NCI-H2227 (cell line): ENCODE results near the gene PDLIM1.

Experiments
- DNase-seq: peaks from one replicate; lab custom pipeline; 2025; ENCODE audit not compliant: unreplicated experiment; lab: John Stamatoyannopoulos, UW

Gene PDLIM1

GRCh38 chr10:95315509-95315908, 24.7 kb upstream of the PDLIM1 start:
- DNase-seq, result no peak

DNA sequence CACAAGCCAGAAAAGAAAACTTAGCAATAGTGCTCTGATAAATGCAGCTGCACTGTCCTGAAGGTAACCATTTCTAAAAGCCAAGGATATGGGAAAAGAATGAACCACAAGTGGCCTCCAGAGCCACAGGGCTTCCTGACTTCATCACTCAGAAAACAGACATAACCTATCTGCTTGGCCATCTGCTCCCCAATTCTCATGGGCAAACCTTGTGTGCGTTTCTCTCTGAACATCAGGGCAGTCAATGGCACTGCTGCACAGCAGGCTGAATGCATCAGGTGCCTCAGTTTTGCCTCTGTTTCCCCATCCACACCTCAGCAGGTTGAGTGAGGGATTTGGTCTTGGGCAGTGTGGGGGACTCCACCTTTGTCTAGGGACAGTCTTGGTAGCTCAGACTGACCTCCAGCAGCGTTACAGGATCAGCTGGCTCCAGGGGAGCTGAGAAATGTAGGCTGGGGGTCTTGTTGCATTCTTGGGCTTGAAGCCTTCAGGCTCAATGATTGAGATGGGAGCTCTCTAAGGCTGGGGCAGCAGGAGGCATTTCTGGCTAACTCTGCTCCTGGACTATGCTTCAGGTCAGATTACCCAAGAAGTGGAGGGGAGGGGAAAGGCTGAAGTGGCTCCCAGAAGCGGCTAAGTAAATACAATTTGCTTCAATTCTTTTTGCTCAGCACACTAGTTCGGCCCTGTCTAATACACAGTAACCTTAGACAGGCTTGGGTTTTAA, 23.6 kb upstream of the PDLIM1 start:
- no peak for DNase-seq

- no peak for DNase-seq
These were observed 22.2 kb upstream of the PDLIM1 start for GRCh38 chr10:95312986-95313495.

- no peak for DNase-seq
These were observed 21.5 kb upstream of the PDLIM1 start for GRCh38 chr10:95312257-95312656.

DNA sequence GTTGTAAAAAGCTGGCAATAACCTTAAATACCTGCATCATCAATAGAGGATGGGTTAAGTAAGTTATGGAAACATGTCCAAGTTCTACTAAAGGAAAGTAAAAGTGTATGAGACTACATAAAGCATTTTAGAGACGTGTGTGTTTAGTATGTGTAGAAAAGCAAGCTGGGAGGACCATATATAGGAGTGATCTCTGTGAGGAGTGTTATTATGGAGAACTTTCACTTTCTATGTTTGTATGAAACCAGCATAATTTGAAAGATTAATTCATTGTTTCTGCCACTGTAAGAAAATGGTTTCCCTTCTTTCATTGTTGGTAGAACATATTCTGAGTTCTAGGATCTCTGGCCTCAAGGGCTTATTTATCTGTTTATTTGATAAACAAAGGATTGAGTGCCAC, 19.2 kb upstream of the PDLIM1 start:
- DNase-seq, result no peak

GRCh38 chr10:95308389-95309302, 17.8 kb upstream of the PDLIM1 start:
- no peak for DNase-seq

DNA sequence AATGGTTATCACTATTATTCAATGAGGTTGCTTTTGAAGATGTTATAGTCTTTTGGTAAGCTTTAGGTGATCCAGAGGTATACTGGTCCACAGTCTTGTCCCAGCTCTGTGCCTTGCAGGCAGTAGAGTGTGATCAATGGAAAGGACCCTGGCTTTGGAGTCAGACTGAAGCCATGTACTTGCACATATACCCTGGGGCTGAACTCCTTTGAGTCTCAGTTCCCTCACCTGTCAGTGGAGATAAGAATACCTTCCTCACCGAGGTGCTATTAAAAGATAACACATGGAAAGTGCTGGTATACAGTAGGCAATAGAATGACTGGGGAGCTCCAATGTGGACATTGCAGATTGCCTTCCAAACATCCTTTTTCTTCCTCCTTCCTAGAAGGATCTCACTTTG, 16.0 kb upstream of the PDLIM1 start:
- DNase-seq, result no peak

GRCh38 chr10:95306318-95306650, 15.5 kb upstream of the PDLIM1 start:
- DNase-seq, result no peak

- DNase-seq, result no peak
These were observed 15.0 kb upstream of the PDLIM1 start for GRCh38 chr10:95305606-95306317.

DNA sequence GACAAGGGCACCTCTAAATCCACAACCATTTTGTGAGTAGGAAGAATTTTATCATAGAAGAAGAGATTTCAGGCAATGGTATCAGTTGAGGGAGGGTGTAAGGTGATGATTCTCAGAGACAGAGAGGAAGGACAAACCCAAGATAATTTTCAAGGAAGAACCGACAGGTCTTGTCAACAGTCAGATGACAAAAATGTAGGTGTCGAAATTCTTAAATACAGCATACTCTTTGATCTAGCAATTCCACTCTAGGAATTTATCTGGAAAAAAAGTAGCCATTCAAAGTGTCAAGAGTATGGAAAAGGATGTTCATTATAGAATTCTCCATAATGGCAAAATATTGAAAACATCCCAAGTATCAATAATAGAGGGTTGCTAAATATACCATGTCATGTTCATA, 14.2 kb upstream of the PDLIM1 start:
- DNase-seq, result no peak

DNA sequence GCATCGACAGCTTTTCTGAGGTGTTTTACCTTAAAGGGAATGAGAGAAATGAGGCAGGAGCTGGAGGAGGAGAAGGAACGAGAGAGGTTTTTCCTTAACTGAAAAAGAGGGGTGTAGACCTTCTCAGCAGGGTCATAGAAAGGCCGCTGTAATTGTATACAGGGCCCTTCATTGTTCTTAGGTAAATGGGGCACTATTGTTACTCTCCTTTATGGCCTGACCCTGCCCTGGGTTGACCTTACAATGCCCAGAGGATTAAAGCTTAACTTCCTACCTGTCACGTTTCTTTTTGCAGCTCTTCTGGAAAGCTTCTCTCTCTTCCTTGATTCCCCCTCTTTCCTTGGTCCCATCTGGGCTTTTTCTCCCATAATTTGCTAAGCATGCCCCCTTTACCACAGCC, 13.7 kb upstream of the PDLIM1 start:
- DNase-seq, result no peak

GRCh38 chr10:95303950-95304349, 13.1 kb upstream of the PDLIM1 start:
- no peak for DNase-seq

- no peak for DNase-seq
These were observed 12.7 kb upstream of the PDLIM1 start for GRCh38 chr10:95303535-95303934.

DNA sequence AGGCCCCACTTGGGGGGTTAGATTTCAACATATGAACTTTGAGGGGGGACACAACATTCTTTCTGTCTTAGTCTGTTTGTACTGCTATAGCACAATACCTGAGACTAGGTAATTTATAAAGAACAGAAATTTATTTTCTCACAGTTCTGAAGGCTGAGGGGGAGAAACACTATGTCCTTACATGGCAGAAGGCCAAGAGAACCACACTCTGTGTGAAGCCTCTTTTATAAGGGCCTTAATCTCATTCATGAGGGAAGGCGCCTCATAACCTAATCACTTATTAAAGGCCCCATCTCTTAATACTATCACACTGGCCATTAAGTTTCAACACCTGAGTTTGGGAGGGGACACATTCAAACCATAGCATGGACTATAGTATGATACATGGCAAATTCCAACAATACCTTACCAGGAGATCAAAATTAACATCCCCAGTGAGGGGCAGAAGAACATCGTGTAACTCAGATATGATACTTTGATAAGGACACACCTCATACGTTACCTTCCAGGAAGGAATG, 9.3 kb upstream of the PDLIM1 start:
- no peak for DNase-seq

DNA sequence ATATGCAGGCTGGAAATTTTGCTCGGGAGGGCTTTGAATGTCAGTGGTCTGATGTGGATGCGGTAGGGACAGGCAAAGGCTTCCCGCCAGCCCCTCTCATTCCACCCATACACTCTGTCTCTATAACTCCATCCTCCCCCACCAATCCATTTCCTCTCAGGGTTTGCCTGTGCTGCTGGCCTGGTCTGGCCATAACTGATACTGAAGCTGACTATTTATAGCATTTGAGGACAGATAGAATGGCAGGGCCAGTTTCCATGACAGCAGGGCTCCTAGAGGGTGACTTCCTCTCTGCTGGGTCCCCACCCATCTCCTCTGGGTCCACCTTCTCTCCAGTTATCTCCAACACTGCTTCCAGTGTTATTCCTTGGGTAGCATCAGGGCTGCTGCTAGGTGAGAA, 6.6 kb upstream of the PDLIM1 start:
- DNase-seq, result no peak

- DNase-seq, result no peak
These were observed 6.0 kb upstream of the PDLIM1 start for GRCh38 chr10:95296764-95297163.

DNA sequence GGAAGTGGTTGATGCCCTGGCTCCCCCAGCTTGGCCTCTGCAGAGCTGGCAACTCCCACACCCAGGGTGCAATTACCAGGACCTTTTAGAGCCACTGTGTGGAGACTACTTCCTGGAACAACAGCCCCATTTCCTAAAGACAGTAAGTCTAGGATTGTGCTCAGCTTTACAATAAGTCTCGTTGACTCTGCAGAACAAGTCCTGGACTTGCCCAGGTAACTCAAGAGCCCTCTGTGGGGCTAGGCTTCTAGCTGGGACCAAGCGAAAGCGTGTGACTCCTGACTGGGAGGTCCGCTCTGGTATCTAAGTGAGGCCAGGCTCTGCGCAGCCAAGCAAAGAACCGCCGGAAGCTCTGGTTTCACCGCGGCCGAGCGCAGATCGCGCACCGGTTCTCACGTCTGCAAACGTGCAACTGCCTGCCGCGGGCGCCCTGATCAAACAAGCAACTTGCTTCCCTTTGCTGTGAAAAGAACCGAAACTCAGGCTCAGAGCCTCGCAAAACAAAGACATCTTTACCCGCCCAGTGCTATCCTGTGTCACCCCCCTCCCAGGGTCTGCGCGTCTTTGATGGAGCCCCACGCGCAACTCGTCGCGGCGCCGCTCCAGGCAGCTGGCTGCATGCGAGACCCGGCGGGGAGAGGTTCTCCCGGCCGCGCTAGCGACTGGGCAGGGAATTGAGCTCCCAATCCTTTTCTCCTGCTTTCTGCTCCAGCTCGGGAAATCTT, 4.4 kb upstream of the PDLIM1 start:
- peak; percentile 32 for DNase-seq

DNA sequence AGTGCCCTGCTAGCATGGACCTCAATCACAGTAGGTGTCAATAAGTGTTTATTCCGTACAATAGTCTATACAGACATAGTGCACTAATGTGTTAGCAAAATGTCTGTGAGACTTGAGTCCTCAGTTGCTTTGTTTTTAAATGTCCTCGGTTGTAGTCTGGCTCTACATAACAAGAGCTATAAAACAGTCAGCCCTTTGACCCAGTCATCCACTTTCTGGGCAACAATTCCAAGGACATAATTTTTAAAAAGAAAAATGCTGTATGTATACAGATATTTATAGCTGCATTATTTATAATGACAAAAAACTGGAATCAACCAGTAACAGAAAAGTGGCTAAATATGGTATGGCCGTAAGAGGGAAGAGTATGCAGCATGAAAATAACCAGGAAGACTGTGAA, 2.8 kb upstream of the PDLIM1 start:
- DNase-seq, result no peak

- DNase-seq, result no peak
These were observed 699 bp upstream of the PDLIM1 start for GRCh38 chr10:95291365-95292039.

GRCh38 chr10:95289921-95290421, 832 bp downstream of the PDLIM1 start:
- DNase-seq, result peak; percentile 1
